HG02571 (cell line): Measurements from ENCODE around the gene CDK2.

Experiments
- ATAC-seq: cut with Tn5 transposase; IDR thresholded peaks from one replicate; pipeline ENCODE4 v1.9.1; 2021; ENCODE audit warnings: mild to moderate bottlenecking, moderate library complexity; ENCODE audit not compliant: unreplicated experiment

Gene CDK2

DNA sequence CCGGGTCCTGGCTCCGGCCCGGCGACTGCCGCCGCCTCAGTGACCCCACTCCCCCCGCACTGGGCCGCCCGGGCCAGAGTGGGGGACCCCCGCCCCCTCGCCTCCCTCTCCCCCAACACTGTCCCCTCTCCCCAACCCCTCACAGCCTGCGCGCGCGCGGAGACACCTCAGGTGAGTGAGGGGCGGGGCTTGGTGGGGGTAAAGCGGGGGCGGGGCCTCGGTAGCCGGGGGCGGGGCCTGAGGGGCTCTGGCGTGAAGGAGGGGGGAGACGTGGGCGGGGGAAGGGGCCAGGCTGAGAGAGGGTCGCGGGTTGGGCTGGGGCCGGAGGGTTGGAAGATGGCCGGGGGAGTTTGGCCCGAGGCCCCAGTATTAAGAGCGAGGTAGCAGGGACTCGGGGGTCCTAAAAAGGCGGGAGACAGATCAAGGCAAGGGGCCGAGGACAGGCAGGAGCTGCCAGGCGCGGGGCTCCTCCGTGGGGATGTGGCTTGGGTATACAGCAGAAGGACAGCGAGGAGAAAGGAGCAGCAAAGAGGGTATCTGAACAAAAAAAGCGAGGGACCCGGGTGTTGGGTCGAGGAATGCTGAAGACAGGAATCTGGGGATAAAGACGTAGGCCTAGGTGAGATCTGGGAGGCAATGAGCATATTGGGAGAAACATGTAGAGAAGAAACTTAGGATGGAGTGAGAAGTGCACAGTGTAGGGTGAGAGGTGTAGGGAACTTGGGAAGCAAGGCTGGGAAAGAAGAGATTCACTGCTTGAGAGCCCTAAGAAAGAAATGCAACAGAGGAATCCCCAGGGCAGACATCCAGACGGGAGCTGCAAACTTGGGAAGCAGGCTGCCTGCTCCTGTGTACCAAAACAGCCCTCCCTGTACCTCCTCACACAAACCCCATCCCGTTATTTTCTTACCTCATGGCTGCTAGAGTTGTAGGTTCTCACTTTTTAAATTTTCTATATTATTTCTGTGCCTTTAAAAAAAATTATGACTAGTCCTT lies 41.2 kb downstream of the CDK2 start:
- peak; percentile 48 for ATAC-seq

- no peak for ATAC-seq
These were observed 43.5 kb downstream of the CDK2 start for GRCh38 chr12:56010111-56010570.

DNA sequence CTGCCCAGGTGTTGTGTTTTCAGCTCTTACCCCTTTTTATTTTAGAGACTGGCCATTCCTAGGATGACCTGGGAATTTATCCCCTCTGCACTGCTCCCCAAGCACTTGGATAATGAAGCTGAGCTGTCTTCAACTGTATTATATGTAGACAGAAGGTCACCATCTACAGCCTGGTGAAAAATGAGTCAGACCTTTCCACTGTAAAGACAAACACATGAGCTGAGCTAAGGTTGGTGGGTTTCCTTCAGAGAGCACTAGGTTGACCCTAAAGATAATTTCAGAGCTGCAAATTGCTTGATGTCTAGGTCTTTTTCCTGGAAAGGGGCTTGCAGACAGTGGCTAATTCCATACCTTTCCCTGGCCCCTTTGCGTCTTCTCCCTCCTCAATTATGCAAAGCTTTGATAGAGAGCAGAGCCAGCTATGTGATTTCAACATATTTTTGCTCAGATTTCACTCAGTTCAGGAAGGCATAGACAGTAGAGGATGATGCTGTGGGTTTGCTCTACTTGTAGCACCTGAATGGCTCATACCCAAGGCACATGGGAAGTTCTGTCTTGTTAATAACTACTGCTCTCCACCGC lies 45.0 kb downstream of the CDK2 start:
- no peak for ATAC-seq

- ATAC-seq: no peak
These were observed 46.9 kb downstream of the CDK2 start for GRCh38 chr12:56013482-56013881.

DNA sequence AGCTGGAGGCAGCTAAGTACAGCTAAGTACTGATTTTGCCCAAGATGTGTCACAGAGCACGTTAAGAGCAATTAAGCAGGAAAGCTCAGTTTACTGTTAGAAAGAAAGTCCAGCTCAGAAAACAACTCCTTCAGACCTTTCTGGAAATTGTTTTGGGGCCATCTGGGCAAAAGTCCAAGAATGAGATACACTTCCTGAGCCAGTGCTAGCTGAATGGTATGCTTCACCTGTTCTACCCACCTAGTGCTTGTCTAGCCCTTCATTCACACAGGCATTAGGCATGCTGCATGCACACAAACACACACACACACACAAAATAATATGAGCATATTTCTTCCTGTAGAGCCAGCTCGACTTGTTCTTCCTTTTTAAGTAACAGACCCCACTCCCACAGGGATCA lies 47.6 kb downstream of the CDK2 start:
- no peak for ATAC-seq

DNA sequence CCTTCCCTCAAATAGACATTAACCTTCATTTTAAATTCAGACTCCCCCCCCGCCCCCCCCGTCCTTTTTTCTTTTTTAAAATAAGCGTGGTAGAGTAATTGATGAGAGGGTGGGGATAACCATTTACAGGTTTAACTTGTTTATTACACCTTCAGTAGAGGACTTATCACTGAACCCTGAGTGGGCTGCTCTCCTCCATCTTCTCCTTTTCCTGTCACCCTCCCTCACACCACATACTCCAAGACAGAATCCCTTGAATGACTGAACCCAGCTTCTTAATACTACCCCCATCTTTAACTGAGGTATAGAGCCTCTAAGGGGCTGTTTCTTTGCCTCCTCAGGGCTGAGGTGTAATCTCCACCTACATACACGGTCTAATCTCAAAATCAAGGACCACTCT lies 50.6 kb downstream of the CDK2 start:
- ATAC-seq: no peak

GRCh38 chr12:56018356-56018755 lies 51.7 kb downstream of the CDK2 start:
- ATAC-seq: no peak

DNA sequence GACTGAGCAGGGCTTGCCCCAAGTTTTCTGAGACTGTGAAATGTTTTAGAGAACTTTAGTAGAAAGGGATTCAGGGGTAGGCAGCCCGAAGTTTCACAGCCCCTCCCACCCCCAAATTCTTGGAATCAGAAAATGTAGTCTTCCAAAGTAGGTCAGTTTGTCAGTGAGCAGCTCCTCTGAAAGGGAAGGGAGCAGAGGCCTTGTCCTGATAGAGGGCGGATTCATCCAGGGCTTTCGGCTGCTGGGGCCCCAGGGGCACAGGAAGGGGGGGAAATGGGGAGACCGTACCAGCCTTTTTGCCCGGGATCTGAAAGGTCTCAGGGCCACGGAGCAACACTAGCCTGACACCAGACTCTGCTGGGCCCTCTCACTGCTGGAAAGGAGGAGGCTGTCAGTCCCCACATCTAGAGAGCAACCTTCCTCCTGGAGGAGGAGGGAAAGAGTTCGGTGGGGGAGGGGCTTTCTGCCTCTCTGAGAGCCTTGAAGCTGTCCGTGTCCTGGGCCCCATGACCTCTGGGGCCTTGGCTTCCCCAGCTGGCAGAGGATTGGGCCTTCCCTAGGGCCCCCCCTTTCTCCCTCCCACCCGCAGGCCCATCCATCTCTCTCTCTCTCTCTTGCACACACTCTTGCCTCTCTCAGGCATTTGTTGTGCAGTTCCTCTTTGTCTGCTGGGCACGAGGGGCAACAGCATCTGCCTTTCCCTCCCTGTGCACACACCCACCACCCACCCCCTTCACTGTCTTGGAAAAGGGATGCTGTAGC lies 54.0 kb downstream of the CDK2 start, which contains the start of gene IKZF4:
IKZF4 (plus strand) TSS at position 621 of the 762 bp plus-strand sequence. CDS start 451 bp downstream, outside the sequence.
- no peak for ATAC-seq

DNA sequence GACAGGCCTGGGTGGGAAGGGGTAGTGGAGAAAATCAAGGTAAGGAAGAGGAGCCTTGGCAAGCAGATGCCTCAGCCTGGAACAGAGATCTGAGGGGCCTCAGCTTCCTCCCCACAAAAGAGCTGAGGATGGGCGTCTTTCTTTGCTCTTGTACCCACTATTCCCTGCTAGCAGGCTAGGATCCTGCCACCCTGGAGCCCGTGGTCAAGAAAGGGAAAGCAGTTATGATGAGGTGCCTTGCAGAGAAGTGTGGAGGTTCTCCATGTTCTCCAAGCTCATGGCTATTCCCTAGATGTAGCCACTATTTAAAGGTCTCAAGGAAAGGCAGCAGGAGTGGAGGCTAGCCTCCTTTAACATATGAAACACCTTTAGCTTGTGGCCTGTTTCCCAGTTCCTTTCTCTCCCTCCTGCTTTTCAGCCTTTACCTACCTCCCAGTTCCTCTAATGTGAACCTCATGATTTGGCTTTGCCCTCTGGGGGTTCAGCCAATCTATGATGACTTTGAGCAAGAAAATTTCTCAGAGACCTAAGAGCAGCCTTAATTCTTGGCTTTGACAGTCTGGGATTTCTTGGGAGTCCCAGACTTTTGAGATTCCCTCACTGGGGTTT lies 55.4 kb downstream of the CDK2 start:
- ATAC-seq: no peak
